SK-N-SH treated with all-trans-retinoic acid at 6 μM for 48 hours (cell line): Measurements from ENCODE around the gene RFESD.

ENCODE experiments used
- ATAC-seq: fragments of 200-7000 bp; cut with Tn5 transposase; 3 replicates; pipeline ENCODE4 v1.9.1; 2020; ENCODE audit warnings: mild to moderate bottlenecking, moderate library complexity
- ARNTL ChIP-seq: fragments of 450-650 bp; formaldehyde crosslinking; IDR thresholded peaks from 2 replicates; pipeline ENCODE4 v1.5.0; 2020; ENCODE audit warnings: low read depth, mild to moderate bottlenecking, moderate library complexity, borderline replicate concordance
- BACH2 ChIP-seq: fragments of 250-450 bp; sonication (Bioruptor Pico); IDR thresholded peaks from 2 replicates; pipeline ENCODE4 v1.9.0; 2021; ENCODE audit warnings: mild to moderate bottlenecking, borderline replicate concordance
- CREB5 ChIP-seq: fragments of 250-450 bp; sonication (Bioruptor Pico); IDR thresholded peaks from 2 replicates; pipeline ENCODE4 v1.5.1; 2020; ENCODE audit warnings: low read depth, mild to moderate bottlenecking, moderate library complexity
- CSDC2 ChIP-seq: fragments of 250-450 bp; sonication (Bioruptor Pico); IDR thresholded peaks from 2 replicates; pipeline ENCODE4 v1.5.0; 2020; ENCODE audit warnings: mild to moderate bottlenecking, moderate library complexity
- CSRNP3 ChIP-seq: fragments of 250-450 bp; sonication (Bioruptor Pico); IDR thresholded peaks from 2 replicates; pipeline ENCODE4 v1.5.1; 2021; ENCODE audit warnings: mild to moderate bottlenecking, moderate library complexity
- ESRRG ChIP-seq: fragments of 250-450 bp; sonication (Bioruptor Pico); IDR thresholded peaks from 2 replicates; pipeline ENCODE4 v1.6.1; 2021; ENCODE audit warnings: mild to moderate bottlenecking
- GLIS3 ChIP-seq: fragments of 250-450 bp; sonication (Bioruptor Pico); IDR thresholded peaks from 2 replicates; pipeline ENCODE4 v1.5.0; 2020; ENCODE audit warnings: mild to moderate bottlenecking, moderate library complexity
- OSR1 ChIP-seq: fragments of 250-450 bp; sonication (Bioruptor Pico); IDR thresholded peaks from 2 replicates; pipeline ENCODE4 v1.8.0; 2022; ENCODE audit warnings: moderate library complexity, mild to moderate bottlenecking, inconsistent platforms
- POU6F1 ChIP-seq: fragments of 250-450 bp; sonication (Bioruptor Pico); IDR thresholded peaks from 2 replicates; pipeline ENCODE4 v1.8.0; 2021; ENCODE audit warnings: low read depth, mild to moderate bottlenecking, moderate library complexity, borderline replicate concordance
- PPARA ChIP-seq: fragments of 250-450 bp; sonication (Bioruptor Pico); IDR thresholded peaks from 2 replicates; pipeline ENCODE4 v1.5.0; 2020; ENCODE audit warnings: mild to moderate bottlenecking, borderline replicate concordance
- RARB ChIP-seq: fragments of 250-450 bp; sonication (Bioruptor Pico); IDR thresholded peaks from 2 replicates; pipeline ENCODE4 v1.8.0; 2021; ENCODE audit warnings: mild to moderate bottlenecking, moderate library complexity
- SNAI2 ChIP-seq: fragments of 250-450 bp; sonication (Bioruptor Pico); IDR thresholded peaks from 2 replicates; pipeline ENCODE4 v1.5.0; 2020; ENCODE audit warnings: mild to moderate bottlenecking, moderate library complexity
- TCF4 ChIP-seq: fragments of 250-450 bp; sonication (Bioruptor Pico); IDR thresholded peaks from 2 replicates; pipeline ENCODE4 v1.8.0; 2021; ENCODE audit warnings: mild to moderate bottlenecking, moderate library complexity, borderline replicate concordance
- TOX ChIP-seq: fragments of 250-450 bp; sonication (Bioruptor Pico); IDR thresholded peaks from 2 replicates; pipeline ENCODE4 v1.8.0; 2021; ENCODE audit warnings: mild to moderate bottlenecking, moderate library complexity, borderline replicate concordance
- ZC3H10 ChIP-seq: fragments of 250-450 bp; sonication (Bioruptor Pico); IDR thresholded peaks from 2 replicates; pipeline ENCODE4 v1.5.1; 2021; ENCODE audit warnings: mild to moderate bottlenecking, moderate library complexity
- ZFP3 ChIP-seq: fragments of 250-450 bp; sonication (Bioruptor Pico); IDR thresholded peaks from 2 replicates; pipeline ENCODE4 v1.5.0; 2020; ENCODE audit warnings: mild to moderate bottlenecking, moderate library complexity
- ZFP30 ChIP-seq: fragments of 450-650 bp; formaldehyde crosslinking; IDR thresholded peaks from 2 replicates; pipeline ENCODE4 v1.5.0; 2022; ENCODE audit warnings: mild to moderate bottlenecking, moderate library complexity
- ZNF565 ChIP-seq: fragments of 450-650 bp; formaldehyde crosslinking; conservative IDR thresholded peaks from 2 replicates; pipeline ENCODE4 v1.5.0; 2020; ENCODE audit warnings: low read depth, mild to moderate bottlenecking, moderate library complexity
- ZNF8 ChIP-seq: fragments of 450-650 bp; formaldehyde crosslinking; IDR thresholded peaks from 2 replicates; pipeline ENCODE4 v1.5.0; 2020; ENCODE audit warnings: mild to moderate bottlenecking, moderate library complexity
- TF ChIP-seq, protein P1 (sequence below): fragments of 250-450 bp; sonication (Bioruptor Pico); IDR thresholded peaks from 2 replicates; pipeline ENCODE4 v1.8.0; 2020; ENCODE audit warnings: mild to moderate bottlenecking, moderate library complexity, borderline replicate concordance
- TF ChIP-seq, protein P2 (sequence below): fragments of 250-450 bp; sonication (Bioruptor Pico); IDR thresholded peaks from 2 replicates; pipeline ENCODE4 v1.5.0; 2020; ENCODE audit warnings: mild to moderate bottlenecking, moderate library complexity

RFESD gene

GRCh38 chr5:95621839-95622629, 24.5 kb upstream of the RFESD start:
- TF ChIP-seq, protein P1, sequence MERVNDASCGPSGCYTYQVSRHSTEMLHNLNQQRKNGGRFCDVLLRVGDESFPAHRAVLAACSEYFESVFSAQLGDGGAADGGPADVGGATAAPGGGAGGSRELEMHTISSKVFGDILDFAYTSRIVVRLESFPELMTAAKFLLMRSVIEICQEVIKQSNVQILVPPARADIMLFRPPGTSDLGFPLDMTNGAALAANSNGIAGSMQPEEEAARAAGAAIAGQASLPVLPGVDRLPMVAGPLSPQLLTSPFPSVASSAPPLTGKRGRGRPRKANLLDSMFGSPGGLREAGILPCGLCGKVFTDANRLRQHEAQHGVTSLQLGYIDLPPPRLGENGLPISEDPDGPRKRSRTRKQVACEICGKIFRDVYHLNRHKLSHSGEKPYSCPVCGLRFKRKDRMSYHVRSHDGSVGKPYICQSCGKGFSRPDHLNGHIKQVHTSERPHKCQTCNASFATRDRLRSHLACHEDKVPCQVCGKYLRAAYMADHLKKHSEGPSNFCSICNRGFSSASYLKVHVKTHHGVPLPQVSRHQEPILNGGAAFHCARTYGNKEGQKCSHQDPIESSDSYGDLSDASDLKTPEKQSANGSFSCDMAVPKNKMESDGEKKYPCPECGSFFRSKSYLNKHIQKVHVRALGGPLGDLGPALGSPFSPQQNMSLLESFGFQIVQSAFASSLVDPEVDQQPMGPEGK: no peak
- TF ChIP-seq, protein P2, sequence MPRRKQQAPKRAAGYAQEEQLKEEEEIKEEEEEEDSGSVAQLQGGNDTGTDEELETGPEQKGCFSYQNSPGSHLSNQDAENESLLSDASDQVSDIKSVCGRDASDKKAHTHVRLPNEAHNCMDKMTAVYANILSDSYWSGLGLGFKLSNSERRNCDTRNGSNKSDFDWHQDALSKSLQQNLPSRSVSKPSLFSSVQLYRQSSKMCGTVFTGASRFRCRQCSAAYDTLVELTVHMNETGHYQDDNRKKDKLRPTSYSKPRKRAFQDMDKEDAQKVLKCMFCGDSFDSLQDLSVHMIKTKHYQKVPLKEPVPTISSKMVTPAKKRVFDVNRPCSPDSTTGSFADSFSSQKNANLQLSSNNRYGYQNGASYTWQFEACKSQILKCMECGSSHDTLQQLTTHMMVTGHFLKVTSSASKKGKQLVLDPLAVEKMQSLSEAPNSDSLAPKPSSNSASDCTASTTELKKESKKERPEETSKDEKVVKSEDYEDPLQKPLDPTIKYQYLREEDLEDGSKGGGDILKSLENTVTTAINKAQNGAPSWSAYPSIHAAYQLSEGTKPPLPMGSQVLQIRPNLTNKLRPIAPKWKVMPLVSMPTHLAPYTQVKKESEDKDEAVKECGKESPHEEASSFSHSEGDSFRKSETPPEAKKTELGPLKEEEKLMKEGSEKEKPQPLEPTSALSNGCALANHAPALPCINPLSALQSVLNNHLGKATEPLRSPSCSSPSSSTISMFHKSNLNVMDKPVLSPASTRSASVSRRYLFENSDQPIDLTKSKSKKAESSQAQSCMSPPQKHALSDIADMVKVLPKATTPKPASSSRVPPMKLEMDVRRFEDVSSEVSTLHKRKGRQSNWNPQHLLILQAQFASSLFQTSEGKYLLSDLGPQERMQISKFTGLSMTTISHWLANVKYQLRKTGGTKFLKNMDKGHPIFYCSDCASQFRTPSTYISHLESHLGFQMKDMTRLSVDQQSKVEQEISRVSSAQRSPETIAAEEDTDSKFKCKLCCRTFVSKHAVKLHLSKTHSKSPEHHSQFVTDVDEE (CRISPR knock-in tag): no peak
- TF ChIP-seq CSDC2 (CRISPR knock-in tag) (no peak), POU6F1 (CRISPR knock-in tag) (no peak), BACH2 (CRISPR knock-in tag) (no peak), SNAI2 (CRISPR knock-in tag) (no peak), ZC3H10 (CRISPR knock-in tag) (no peak), ZNF565 (CRISPR knock-in tag) (no peak), PPARA (CRISPR knock-in tag) (no peak), TCF4 (CRISPR knock-in tag) (no peak), CSRNP3 (no peak), OSR1 (no peak), ZFP3 (CRISPR knock-in tag) (no peak), ESRRG (CRISPR knock-in tag) (no peak), ARNTL (no peak), CREB5 (CRISPR knock-in tag) (no peak), TOX (CRISPR knock-in tag) (no peak), ZNF8 (no peak), RARB (no peak)
- ATAC-seq: no peak

GRCh38 chr5:95623706-95624105, 22.9 kb upstream of the RFESD start:
- no peak for ATAC-seq
- TF ChIP-seq, protein P2 (CRISPR knock-in tag): no peak
- TF ChIP-seq ESRRG (CRISPR knock-in tag) (no peak), CSRNP3 (no peak), OSR1 (no peak), ZFP30 (CRISPR knock-in tag) (no peak), GLIS3 (CRISPR knock-in tag) (no peak), RARB (no peak), ARNTL (no peak), TOX (CRISPR knock-in tag) (no peak), CREB5 (CRISPR knock-in tag) (no peak)
- TF ChIP-seq, protein P1: no peak
